ENCODE data around the gene REPS1.

REPS1 gene

DNA sequence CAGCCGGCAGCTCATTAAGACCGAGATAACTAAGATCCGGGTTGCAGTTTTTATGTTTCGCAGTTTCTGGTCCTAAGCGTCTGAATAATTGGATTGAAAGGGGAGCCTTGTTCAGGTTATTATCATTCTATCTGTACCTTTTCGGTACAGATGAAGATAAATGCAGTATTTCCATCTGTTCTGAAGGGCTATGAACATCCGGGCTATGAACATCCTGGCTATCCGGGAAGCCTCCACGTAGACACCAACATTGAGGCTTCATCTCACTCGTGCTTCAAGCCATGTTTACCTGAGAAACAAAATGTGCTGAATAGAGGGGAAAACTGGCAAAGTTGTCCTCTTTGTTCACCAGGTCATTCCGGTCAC, 399 bp upstream of the REPS1 start:
- H3K9me3 Mint-ChIP-seq (ENCODE audit: low read depth), result no peaks in the 10 kb centered on the region
- no peaks in the 10 kb centered on the region for H3K36me3 Mint-ChIP-seq
- peaks cover 10% of the 10 kb centered on the region for H3K4me1 Mint-ChIP-seq (ENCODE audit: low read depth)
- H3K4me3 Mint-ChIP-seq, result peak overlapping the region; percentile 91
- H3K27me3 Mint-ChIP-seq, result no peaks in the 10 kb centered on the region
- H3K27ac Mint-ChIP-seq, result peak overlapping the region; percentile 93

- Mint-ChIP-seq H3K4me1 (ENCODE audit: low read depth) (peaks cover 10% of the 10 kb centered on the region), H3K4me3 (no peak overlapping the region), H3K27ac (peak overlapping the region; percentile 75), H3K36me3 (no peaks in the 10 kb centered on the region), H3K9me3 (ENCODE audit: low read depth) (no peaks in the 10 kb centered on the region), H3K27me3 (no peaks in the 10 kb centered on the region)
Measured at GRCh38 chr6:138987080-138987642, 892 bp downstream of the REPS1 start.

GRCh38 chr6:138986578-138986977, 1.5 kb downstream of the REPS1 start:
- no peaks in the 10 kb centered on the region for H3K36me3 Mint-ChIP-seq
- no peak overlapping the region for H3K4me3 Mint-ChIP-seq
- H3K27ac Mint-ChIP-seq, result peak overlapping the region; percentile 75
- H3K27me3 Mint-ChIP-seq, result no peaks in the 10 kb centered on the region
- no peaks in the 10 kb centered on the region for H3K9me3 Mint-ChIP-seq (ENCODE audit: low read depth)
- peaks cover 14% of the 10 kb centered on the region for H3K4me1 Mint-ChIP-seq (ENCODE audit: low read depth)

DNA sequence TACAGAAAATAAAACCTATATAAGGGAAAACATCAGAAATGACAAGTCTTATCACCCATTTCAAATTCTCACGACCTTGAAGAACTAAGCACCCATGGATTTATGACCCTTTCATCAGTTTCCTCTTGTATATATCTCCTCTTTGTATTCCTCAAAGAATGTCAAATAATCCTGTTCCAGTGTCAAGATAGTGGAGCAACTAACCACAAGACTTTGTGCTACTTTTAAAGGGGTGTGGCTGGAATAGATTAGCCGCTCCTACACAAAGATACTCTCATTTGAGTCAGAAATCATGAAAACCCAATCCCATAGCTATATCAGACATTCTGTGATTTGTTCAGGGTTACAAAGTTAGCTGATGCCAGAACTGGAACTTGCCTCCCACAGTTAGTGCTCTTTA, 6.6 kb downstream of the REPS1 start:
- H3K27ac Mint-ChIP-seq, result no peak overlapping the region
- H3K36me3 Mint-ChIP-seq, result peaks cover 3% of the 10 kb centered on the region
- no peak overlapping the region for H3K4me3 Mint-ChIP-seq
- H3K9me3 Mint-ChIP-seq (ENCODE audit: low read depth), result no peaks in the 10 kb centered on the region
- no peaks in the 10 kb centered on the region for H3K27me3 Mint-ChIP-seq
- peaks cover 48% of the 10 kb centered on the region for H3K4me1 Mint-ChIP-seq (ENCODE audit: low read depth)

DNA sequence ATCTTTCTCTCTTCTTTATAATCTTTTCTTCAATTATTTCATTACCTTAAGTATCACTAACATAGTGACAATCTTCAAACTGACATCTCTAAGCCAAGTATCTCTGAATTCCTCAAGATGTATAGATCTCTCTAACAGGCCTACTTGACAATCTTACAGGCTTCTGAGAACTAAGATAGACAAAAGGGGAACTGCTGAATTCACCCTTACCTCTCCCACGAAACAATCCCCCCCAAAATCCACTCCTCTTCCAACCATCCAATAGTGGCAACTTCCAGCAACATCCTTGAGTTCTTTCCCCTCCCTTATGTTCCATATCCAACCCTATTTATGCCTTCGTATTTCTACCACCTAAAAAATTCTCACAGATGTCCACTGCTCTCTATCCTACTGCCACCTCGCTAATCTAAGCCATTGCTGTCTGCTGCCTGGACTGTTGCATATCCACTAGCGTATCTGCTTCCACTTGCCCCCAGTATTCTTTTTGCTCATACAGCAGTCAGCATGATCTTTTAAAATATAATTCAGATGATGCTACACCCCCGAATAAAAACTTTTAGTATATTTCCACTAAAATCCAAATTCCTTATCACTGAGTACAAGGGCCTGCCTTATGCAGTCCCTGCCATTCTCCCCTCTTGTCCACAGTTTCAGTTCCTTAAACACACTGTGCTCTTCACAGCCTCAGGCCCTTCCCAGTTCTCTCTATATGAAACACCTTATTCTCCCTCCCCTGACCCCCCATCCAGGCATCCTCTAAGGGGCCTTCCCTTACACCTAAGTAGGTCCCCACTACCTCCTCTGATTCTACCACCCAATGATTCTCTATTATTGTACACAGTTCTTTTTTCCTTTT, 8.0 kb downstream of the REPS1 start:
- Mint-ChIP-seq H3K4me3 (no peak overlapping the region), H3K9me3 (ENCODE audit: low read depth) (no peaks in the 10 kb centered on the region), H3K4me1 (ENCODE audit: low read depth) (peaks cover 61% of the 10 kb centered on the region), H3K36me3 (peaks cover 3% of the 10 kb centered on the region), H3K27me3 (no peaks in the 10 kb centered on the region), H3K27ac (no peak overlapping the region)

GRCh38 chr6:138979365-138979764, 8.7 kb downstream of the REPS1 start:
- Mint-ChIP-seq H3K27me3 (no peaks in the 10 kb centered on the region), H3K36me3 (peaks cover 3% of the 10 kb centered on the region), H3K27ac (peak overlapping the region; percentile 56), H3K9me3 (ENCODE audit: low read depth) (no peaks in the 10 kb centered on the region), H3K4me3 (no peak overlapping the region), H3K4me1 (ENCODE audit: low read depth) (peaks cover 68% of the 10 kb centered on the region)

- peaks cover 3% of the 10 kb centered on the region for H3K36me3 Mint-ChIP-seq
- no peaks in the 10 kb centered on the region for H3K9me3 Mint-ChIP-seq (ENCODE audit: low read depth)
- H3K4me1 Mint-ChIP-seq (ENCODE audit: low read depth), result peaks cover 78% of the 10 kb centered on the region
- H3K4me3 Mint-ChIP-seq, result no peak overlapping the region
- no peaks in the 10 kb centered on the region for H3K27me3 Mint-ChIP-seq
- H3K27ac Mint-ChIP-seq, result no peak overlapping the region
Measured at GRCh38 chr6:138978229-138978628, 9.8 kb downstream of the REPS1 start.

GRCh38 chr6:138977646-138978167, 10.3 kb downstream of the REPS1 start:
- Mint-ChIP-seq H3K4me3 (no peak overlapping the region), H3K27me3 (no peaks in the 10 kb centered on the region), H3K27ac (no peak overlapping the region), H3K9me3 (ENCODE audit: low read depth) (no peaks in the 10 kb centered on the region), H3K36me3 (peaks cover 3% of the 10 kb centered on the region), H3K4me1 (ENCODE audit: low read depth) (peaks cover 84% of the 10 kb centered on the region)

DNA sequence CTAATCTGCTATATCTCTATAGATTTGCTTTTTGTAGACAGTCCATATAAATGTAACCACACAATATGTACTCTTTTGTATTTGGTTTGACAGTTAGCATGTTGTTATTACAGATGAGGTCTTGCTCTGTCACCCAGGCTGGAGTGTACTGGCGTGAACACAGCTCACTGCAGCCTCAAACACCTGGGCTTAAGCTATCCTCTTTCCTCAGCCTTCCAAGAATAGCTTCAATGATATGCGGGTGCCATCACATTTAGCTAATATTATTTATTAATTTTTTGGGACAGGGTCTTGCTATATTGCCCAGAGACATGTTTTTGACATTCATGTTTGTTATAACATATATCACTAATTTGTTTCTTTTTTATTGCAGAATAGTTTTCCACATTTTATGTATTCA, 10.8 kb downstream of the REPS1 start:
- Mint-ChIP-seq H3K36me3 (peaks cover 3% of the 10 kb centered on the region), H3K4me1 (ENCODE audit: low read depth) (peaks cover 87% of the 10 kb centered on the region)

GRCh38 chr6:138975815-138976214, 12.2 kb downstream of the REPS1 start:
- Mint-ChIP-seq H3K27me3 (no peaks in the 10 kb centered on the region), H3K36me3 (peaks cover 3% of the 10 kb centered on the region), H3K9me3 (ENCODE audit: low read depth) (no peaks in the 10 kb centered on the region), H3K4me3 (no peak overlapping the region), H3K4me1 (ENCODE audit: low read depth) (peaks cover 89% of the 10 kb centered on the region), H3K27ac (no peak overlapping the region)

More for the DNA sequence above, 10.8 kb downstream of the REPS1 start:
- Mint-ChIP-seq H3K27ac (peak overlapping the region; percentile 0), H3K27me3 (no peaks in the 10 kb centered on the region), H3K9me3 (ENCODE audit: low read depth) (no peaks in the 10 kb centered on the region), H3K4me3 (no peak overlapping the region)

DNA sequence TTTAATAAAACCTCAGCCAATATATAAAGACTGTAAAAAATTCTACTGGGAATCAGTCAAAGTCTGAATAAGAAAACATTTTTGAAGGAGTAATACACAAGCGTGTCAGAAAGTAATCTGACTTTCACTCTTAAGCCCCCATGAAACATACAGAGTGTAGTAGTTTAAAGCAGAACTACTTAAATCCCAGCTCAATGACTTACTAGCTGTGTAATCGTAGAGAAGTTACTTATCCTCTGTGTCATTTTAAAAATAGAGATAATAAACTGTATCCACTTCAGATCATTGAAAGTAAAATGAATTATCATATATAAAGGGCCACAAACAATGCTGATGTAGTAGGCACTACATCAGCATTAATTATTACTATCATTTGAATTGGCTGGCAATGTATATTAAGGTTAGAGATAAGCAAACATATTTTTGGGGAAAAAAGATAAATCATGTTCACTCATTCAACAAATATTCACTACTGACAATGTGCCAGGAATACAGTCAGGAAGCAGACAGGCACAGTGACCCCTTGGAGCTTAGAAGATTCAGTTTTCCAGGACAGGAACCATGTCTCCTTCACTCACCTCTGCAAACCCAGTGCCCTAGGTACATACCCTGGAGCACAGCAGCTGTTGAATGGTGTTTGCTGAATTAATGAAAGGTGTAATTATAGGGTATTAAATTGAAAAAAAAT, 14.4 kb downstream of the REPS1 start:
- Mint-ChIP-seq H3K36me3 (no peaks in the 10 kb centered on the region), H3K27me3 (no peaks in the 10 kb centered on the region), H3K4me3 (no peak overlapping the region), H3K9me3 (ENCODE audit: low read depth) (no peaks in the 10 kb centered on the region), H3K27ac (peak overlapping the region; percentile 38), H3K4me1 (ENCODE audit: low read depth) (peaks cover 89% of the 10 kb centered on the region)

DNA sequence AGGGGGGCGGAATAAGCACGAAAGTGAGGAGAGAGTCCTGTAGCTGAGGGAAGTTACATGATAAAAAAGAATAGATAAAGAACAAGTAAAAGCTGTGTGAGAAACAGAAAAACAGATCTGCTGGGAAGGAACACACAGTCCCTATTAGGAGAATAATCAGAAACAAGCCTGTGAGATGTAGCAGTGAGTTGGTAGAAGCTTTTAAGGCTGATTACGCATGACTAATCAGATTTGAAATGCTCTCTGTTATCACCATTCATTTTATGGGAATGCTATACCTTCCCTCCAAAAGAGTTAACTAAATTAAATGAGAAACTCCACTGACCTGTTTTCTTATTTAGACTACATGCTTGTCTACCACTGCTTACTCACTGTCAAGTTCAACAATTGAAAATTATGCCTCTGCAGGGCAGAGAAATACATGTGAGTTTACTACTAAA, 15.8 kb downstream of the REPS1 start:
- Mint-ChIP-seq H3K4me1 (ENCODE audit: low read depth) (peaks cover 89% of the 10 kb centered on the region), H3K27ac (peak overlapping the region; percentile 52)

GRCh38 chr6:138971601-138972000, 16.5 kb downstream of the REPS1 start:
- H3K36me3 Mint-ChIP-seq, result no peaks in the 10 kb centered on the region
- H3K27me3 Mint-ChIP-seq, result no peaks in the 10 kb centered on the region
- peaks cover 89% of the 10 kb centered on the region for H3K4me1 Mint-ChIP-seq (ENCODE audit: low read depth)
- H3K27ac Mint-ChIP-seq, result peak overlapping the region; percentile 52
- no peak overlapping the region for H3K4me3 Mint-ChIP-seq
- H3K9me3 Mint-ChIP-seq (ENCODE audit: low read depth), result no peaks in the 10 kb centered on the region

More for the DNA sequence above, 15.8 kb downstream of the REPS1 start:
- Mint-ChIP-seq H3K27me3 (no peaks in the 10 kb centered on the region), H3K9me3 (ENCODE audit: low read depth) (no peaks in the 10 kb centered on the region), H3K36me3 (no peaks in the 10 kb centered on the region), H3K4me3 (no peak overlapping the region)

- Mint-ChIP-seq H3K36me3 (no peaks in the 10 kb centered on the region), H3K27ac (peak overlapping the region; percentile 4), H3K4me3 (peak overlapping the region; percentile 3)
Measured at GRCh38 chr6:138970856-138971425, 17.1 kb downstream of the REPS1 start.

GRCh38 chr6:138970159-138970558, 17.9 kb downstream of the REPS1 start:
- Mint-ChIP-seq H3K27ac (no peak overlapping the region), H3K4me3 (no peak overlapping the region), H3K4me1 (ENCODE audit: low read depth) (peaks cover 86% of the 10 kb centered on the region)

More at GRCh38 chr6:138970856-138971425, 17.1 kb downstream of the REPS1 start:
- H3K9me3 Mint-ChIP-seq (ENCODE audit: low read depth), result no peaks in the 10 kb centered on the region
- peaks cover 89% of the 10 kb centered on the region for H3K4me1 Mint-ChIP-seq (ENCODE audit: low read depth)
- no peaks in the 10 kb centered on the region for H3K27me3 Mint-ChIP-seq

More at GRCh38 chr6:138970159-138970558, 17.9 kb downstream of the REPS1 start:
- no peaks in the 10 kb centered on the region for H3K36me3 Mint-ChIP-seq
- H3K9me3 Mint-ChIP-seq (ENCODE audit: low read depth), result no peaks in the 10 kb centered on the region
- H3K27me3 Mint-ChIP-seq, result no peaks in the 10 kb centered on the region
